NCI-H510A (cell line): ENCODE data around the gene TENT4B.

Experiments
- DNase-seq: peaks from one replicate; lab custom pipeline; 2025; lab: John Stamatoyannopoulos, UW

Gene TENT4B

GRCh38 chr16:50271148-50272041, 118.3 kb downstream of the TENT4B start:
- DNase-seq, result no peak

- DNase-seq, result no peak
Measured at GRCh38 chr16:50272111-50272571, 119.0 kb downstream of the TENT4B start.

DNA sequence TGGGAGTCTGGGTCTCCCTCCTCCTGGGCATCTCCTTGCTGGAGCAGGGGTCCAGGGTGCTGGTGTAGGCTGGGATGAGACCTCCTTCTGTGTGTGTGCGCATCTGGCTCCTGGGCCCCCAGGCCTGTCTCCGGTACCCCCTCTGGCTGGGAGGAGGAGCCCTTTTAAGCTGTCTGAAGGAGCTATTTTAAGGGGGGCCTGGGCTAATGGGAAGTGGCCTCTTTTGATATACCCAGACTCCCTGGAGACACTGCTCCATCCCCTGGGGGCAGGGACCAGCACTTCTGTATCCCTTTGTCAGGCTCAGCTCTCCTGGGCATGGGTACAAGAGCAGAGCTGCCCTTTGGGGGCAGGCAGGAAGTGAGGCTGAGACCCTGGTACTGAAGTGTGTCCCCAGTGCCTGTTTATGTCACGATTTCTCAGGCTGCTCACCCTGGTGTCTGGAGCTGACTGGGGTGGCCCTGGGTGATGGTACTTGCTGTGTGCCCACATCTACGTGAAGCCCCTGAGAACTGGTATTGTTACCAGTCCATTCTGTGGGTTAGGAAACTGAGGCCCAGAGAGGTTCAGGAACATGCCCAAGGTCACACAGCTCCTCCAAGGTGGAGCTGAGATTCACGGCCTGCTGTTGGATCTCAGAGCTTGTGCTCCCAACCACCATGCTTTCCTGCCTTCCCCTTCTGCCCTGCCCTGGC, 119.7 kb downstream of the TENT4B start:
- DNase-seq, result no peak

DNA sequence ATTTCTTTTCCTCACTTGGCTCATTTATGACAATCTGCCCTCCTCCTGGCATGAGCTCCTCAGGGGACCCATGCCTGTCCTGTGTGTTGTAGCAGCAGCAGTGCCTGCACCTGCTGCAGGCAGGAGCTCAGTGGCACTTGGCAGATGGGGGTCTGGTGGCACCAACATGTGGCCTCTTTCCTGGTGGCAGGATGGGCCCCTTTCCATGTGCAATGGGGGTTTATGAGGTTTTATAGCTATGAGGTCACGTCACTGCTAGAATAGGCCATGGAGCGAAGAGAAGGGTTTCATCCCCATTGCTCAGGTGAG, 120.2 kb downstream of the TENT4B start:
- no peak for DNase-seq

- no peak for DNase-seq
Measured at GRCh38 chr16:50273888-50274325, 120.8 kb downstream of the TENT4B start.

- DNase-seq, result no peak
Measured at GRCh38 chr16:50274326-50275097, 121.4 kb downstream of the TENT4B start.

GRCh38 chr16:50275098-50275415, 122.0 kb downstream of the TENT4B start:
- no peak for DNase-seq

DNA sequence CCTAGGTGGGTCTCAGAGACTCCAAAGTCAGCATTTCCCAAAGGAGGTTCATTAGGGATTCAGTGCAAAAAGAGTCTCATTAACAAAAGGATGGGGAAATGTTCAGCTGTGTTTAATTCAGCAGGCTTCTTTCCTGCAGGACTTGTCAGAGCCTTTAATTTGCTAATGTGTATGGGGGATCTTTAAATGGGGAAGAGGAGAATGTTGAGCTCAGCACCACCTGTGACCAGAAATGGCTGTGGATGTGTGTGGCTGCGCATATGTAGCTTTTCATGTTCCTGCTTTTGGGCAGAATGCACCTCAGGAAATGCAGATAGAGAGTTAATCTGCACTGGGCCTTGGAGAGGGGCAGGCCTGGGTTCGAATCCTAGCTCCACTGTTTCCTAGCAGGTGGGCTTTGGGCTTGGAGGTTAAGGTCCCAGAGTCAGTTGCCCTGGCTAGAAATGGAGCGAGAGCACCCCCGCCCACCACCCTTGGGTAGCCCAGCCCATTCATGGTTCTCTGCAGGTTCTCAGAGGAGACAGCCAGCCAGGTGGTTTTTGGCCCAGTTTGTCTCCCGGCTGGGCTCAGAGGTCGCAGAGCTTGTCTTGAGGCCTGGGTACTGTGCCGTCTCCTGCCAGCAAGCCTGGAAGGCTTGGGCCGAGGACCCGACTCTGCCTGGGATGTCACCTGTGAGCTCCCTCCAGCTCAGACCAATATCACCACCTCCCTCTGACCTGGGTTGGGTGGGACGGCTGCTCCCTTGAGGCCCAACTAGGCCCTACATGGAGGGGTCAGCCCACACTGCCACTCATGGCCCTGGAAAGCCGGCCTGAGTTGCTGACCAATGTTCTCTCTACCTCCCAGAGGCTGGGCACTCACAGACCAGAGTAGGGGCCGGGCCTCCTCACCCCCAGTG, 122.6 kb downstream of the TENT4B start:
- no peak for DNase-seq

DNA sequence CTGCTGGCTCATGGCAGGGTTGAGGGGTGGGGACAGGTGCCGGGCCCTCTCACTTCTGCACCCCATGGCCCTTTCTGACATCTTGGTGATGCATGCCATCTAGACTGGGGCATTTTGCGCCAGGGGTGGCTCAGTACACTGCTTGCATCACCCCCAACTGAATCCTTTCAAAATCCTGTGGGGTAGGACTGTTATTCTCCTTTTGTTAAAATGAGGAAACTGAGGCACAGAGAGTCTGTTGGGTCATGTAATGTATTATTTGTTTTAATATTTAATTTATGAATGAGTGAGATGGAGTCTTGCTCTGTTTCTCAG, 123.2 kb downstream of the TENT4B start:
- no peak for DNase-seq

DNA sequence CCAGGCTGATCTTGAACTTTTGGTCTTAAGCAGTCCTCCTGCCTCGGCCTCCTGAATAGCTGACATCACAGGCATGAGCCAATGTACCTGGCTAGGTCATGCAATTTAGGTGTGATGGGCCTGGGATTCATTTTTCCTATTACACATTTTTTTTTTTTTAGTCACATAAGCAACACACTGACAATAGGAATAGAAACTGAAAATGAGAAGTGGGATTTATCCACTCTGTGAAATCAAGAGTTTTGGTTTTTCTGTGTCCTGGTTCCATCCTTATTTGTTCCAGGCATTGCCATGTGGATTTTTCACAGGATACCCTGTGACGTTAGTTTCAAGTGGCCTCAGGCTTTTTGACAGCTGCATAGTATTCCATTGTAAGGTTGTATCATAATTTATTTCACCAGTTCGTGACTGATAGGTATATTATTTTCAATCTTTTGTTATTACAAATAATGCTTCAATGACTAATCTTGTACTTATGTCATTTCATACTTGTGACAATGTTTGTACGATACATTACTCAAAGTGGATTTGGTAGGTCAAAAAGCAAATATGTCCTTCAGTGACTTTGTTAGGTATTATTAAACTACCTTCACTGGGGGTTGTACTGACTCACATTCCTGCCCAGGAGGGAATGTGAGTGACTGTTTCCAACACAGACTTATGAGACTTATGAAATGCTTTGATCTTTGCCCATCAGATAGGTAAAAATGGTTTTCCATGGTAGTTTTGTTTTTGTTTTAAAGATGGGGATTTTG, 123.9 kb downstream of the TENT4B start:
- no peak for DNase-seq

GRCh38 chr16:50278251-50278650, 125.1 kb downstream of the TENT4B start:
- DNase-seq, result no peak

DNA sequence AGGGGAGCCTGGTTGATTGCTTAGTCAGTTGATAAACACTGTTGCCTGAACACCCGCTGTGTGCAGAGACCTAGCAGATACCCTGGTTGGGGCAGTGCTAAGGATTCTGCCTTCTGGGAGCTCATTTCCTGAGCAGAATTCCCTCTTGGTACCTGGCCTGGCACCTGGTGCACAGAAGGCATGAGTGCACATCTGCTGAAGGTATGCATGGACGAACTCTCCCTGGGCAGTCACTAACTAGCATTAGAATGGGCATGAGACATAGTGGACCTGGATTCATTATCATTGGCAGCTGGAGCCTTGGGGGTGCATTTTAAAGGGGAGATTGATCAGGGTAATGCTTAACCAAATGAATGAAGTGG, 126.4 kb downstream of the TENT4B start:
- no peak for DNase-seq

- no peak for DNase-seq
Measured at GRCh38 chr16:50280932-50281331, 127.8 kb downstream of the TENT4B start.
